Nephron progenitor cell (in vitro differentiated cells): ENCODE results near the gene BRICD5.

ENCODE experiments used
- DNase-seq: peaks from one replicate; pipeline ENCODE4 v3.0.0; 2021
- H3K27ac Mint-ChIP-seq: 2 replicates; pipeline ENCODE4 v1.8.0; 2021; ENCODE audit warnings: mild to moderate bottlenecking, moderate library complexity, mixed read lengths
- H3K27me3 Mint-ChIP-seq: 2 replicates; pipeline ENCODE4 v1.8.0; 2021; ENCODE audit warnings: mild to moderate bottlenecking, low read depth, mixed read lengths; ENCODE audit not compliant: poor library complexity
- H3K36me3 Mint-ChIP-seq: 2 replicates; pipeline ENCODE4 v1.8.0; 2021; ENCODE audit warnings: low read depth, mixed read lengths
- H3K4me1 Mint-ChIP-seq: 2 replicates; pipeline ENCODE4 v1.8.0; 2021; ENCODE audit warnings: mixed read lengths
- H3K4me3 Mint-ChIP-seq: 2 replicates; pipeline ENCODE4 v1.8.0; 2021; ENCODE audit warnings: mild to moderate bottlenecking, moderate library complexity, mixed read lengths
- H3K9me3 Mint-ChIP-seq: 2 replicates; pipeline ENCODE4 v1.8.0; 2021; ENCODE audit warnings: mild to moderate bottlenecking, moderate library complexity, mixed read lengths
- TF ChIP-seq, protein P1 (sequence below): fragments of 200-600 bp; sonication (generic); IDR thresholded peaks from 2 replicates; pipeline ENCODE4 v1.5.0; 2021; ENCODE audit warnings: antibody characterized with exemption

The BRICD5 gene

DNA sequence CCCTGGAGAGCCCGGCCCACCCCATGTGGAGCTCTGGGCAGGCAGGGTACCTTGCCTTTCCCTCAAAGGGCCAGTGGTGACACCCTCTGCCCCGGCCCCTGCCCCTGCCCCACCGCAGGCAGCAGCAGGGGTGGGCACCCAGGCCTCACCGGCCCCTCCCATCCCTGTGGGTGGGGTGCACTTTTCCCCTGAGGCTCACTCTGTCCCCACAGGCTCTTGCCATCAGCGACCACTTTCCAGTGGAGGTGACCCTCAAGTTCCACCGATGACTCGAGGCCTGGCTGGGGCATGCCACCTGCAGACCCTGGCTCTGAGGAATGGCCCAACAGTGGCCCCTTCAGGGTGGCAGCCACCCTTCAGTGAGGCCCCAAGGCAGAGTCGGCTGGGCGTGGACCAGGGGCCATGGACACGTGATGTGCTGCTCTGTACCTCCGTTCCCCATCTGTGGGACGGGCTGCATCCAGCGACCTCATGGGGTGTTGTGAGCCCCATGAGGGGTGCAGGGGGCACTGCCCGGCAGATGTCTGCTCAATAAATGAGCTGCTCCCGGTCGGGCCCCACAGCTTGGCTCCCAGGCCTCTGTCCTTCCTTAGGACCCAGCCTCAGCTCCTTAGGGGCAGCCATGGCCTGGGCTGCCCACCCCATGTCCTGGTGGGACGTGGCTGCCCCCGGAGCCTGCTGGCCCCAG lies 27.6 kb upstream of the BRICD5 start:
- no peak for DNase-seq
- no peaks in the 10 kb centered on the region for H3K9me3 Mint-ChIP-seq
- peaks cover 14% of the 10 kb centered on the region for H3K36me3 Mint-ChIP-seq
- H3K27me3 Mint-ChIP-seq: peaks cover 33% of the 10 kb centered on the region
- TF ChIP-seq, protein P1, sequence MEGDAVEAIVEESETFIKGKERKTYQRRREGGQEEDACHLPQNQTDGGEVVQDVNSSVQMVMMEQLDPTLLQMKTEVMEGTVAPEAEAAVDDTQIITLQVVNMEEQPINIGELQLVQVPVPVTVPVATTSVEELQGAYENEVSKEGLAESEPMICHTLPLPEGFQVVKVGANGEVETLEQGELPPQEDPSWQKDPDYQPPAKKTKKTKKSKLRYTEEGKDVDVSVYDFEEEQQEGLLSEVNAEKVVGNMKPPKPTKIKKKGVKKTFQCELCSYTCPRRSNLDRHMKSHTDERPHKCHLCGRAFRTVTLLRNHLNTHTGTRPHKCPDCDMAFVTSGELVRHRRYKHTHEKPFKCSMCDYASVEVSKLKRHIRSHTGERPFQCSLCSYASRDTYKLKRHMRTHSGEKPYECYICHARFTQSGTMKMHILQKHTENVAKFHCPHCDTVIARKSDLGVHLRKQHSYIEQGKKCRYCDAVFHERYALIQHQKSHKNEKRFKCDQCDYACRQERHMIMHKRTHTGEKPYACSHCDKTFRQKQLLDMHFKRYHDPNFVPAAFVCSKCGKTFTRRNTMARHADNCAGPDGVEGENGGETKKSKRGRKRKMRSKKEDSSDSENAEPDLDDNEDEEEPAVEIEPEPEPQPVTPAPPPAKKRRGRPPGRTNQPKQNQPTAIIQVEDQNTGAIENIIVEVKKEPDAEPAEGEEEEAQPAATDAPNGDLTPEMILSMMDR: no peak
- no peak overlapping the region for H3K27ac Mint-ChIP-seq
- H3K4me1 Mint-ChIP-seq: no peaks in the 10 kb centered on the region
- H3K4me3 Mint-ChIP-seq: no peak overlapping the region

DNA sequence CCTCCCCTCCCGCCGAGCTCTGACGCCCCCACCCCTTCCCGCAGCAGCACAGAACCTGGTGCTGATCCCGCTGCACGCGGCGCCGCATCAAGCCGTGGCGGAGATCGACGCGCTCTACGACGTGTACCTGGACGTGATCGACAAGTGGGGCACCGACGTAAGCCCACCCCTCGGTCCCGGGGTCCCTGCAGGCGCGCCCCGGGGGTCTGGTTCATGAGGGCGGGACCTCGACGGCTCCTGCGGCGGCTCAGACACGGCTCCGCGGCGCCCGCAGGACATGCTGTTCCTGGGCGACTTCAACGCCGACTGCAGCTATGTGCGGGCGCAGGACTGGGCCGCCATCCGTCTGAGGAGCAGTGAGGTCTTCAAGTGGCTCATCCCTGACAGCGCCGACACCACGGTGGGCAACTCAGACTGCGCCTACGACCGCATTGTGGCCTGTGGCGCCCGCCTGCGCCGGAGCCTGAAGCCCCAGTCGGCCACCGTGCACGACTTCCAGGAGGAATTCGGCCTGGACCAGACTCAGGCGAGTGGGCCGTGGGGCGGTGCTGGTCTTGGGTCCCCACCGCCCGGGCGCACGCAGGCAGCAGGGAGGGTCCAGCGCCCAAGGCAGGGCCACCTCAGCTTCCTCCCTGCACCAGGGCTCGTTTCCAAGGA lies 27.0 kb upstream of the BRICD5 start:
- Mint-ChIP-seq H3K9me3 (no peaks in the 10 kb centered on the region), H3K27me3 (peaks cover 33% of the 10 kb centered on the region), H3K36me3 (peaks cover 14% of the 10 kb centered on the region), H3K27ac (no peak overlapping the region), H3K4me3 (no peak overlapping the region), H3K4me1 (no peaks in the 10 kb centered on the region)
- TF ChIP-seq, protein P1: no peak
- DNase-seq: peak; percentile 28

DNA sequence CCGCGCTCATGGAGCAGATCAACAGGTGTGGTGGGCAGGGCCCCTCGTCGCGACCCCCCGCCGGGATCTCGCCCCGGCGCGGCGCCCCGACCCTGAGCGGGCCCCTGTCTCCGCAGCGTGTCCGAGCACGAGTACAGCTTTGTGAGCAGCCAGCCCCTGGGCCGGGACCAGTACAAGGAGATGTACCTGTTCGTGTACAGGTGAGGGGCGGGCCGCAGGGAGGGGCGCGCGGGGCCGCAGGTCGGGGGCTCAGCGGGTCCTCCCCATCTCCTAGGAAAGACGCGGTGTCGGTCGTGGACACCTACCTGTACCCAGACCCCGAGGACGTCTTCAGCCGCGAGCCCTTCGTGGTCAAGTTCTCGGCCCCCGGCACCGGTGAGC lies 26.4 kb upstream of the BRICD5 start:
- Mint-ChIP-seq H3K4me1 (no peaks in the 10 kb centered on the region), H3K27me3 (peaks cover 33% of the 10 kb centered on the region), H3K36me3 (peaks cover 8% of the 10 kb centered on the region), H3K9me3 (no peaks in the 10 kb centered on the region), H3K27ac (no peak overlapping the region), H3K4me3 (peak overlapping the region; percentile 54)
- DNase-seq: no peak
- TF ChIP-seq, protein P1: no peak

DNA sequence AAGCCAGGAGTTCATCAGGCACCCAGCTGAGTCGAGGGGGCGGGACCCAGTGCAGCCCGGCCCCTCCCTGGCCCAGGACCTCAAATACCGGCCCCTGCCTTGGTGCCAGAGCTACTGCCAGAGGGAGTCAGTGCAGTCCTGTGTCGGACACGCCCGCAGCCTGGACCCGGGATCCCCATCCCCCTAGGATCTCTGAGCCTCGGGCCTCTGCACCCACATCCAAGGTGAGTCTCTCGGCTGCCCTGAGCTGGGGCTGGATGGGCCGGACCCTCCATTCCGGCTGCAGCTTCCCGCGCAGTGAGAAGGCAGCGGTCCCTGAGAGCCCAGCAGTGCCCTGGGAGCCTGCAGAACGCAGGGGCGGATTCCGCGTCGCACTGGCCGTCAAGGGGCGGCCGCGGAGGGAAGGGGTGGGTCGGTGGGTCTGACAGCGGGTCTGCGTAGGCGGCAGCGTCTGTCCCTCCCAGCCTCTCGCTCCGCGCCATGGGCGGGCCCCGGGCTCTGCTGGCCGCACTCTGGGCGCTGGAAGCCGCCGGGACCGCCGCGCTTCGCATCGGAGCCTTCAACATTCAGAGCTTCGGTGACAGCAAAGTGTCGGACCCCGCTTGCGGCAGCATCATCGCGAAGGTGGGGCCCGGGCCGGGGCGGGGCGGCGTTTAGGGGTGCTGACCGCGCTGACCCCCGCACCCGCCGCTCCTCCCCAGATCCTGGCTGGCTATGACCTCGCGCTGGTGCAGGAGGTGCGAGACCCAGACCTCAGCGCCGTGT lies 25.9 kb upstream of the BRICD5 start, which contains the start of gene DNASE1L2:
TSS of gene DNASE1L2 (plus strand) at position 108 of the 765 bp plus-strand sequence. CDS start at position 481, 373 bp downstream.
- no peak within 1 kb of the TSS for H3K27ac Mint-ChIP-seq
- TF ChIP-seq, protein P1: no peak
- peak within 1 kb of the TSS; percentile 54 for H3K4me3 Mint-ChIP-seq
- H3K4me1 Mint-ChIP-seq: no peaks in the 10 kb centered on the region
- peaks cover 7% of the 10 kb centered on the region for H3K36me3 Mint-ChIP-seq
- DNase-seq: peak; percentile 74
- H3K9me3 Mint-ChIP-seq: no peaks in the 10 kb centered on the region
- H3K27me3 Mint-ChIP-seq: peaks cover 33% of the 10 kb centered on the region

DNA sequence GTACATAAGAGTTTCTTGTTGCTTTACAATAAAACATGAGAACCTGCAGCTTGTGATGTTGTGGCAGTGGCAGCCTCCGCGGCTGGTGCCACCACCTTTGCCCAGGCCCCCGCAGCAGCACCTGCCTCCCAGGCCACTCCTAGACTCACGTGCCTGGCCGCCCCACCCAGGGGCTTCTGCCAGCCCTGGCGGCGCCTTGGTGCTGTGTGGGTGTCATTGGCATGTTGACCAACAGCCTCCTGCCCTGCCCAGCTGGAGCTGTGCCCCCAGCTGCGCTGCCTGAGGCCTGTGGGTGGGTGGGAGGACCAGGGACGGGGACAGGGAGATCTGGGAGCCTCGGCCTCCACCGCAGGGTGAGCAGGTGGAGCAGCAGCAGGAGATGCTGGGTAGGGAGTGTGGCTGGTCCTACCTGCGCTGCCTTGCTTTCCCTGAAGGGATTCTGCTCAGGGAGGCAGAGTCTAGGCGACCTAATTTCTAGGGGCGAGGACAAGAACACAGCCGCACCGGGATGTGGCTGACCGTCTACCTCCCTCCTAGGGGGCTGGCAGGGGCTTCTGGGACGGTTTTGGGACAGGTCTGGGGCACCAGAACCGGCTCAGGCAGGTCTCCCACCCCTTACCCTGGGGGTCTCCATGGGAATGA lies 25.2 kb upstream of the BRICD5 start:
- H3K36me3 Mint-ChIP-seq: peaks cover 7% of the 10 kb centered on the region
- H3K27ac Mint-ChIP-seq: no peak overlapping the region
- DNase-seq: no peak
- TF ChIP-seq, protein P1: no peak
- no peak overlapping the region for H3K4me3 Mint-ChIP-seq
- H3K27me3 Mint-ChIP-seq: peaks cover 33% of the 10 kb centered on the region
- no peaks in the 10 kb centered on the region for H3K4me1 Mint-ChIP-seq
- H3K9me3 Mint-ChIP-seq: no peaks in the 10 kb centered on the region
